Left ventricle myocardium inferior (tissue), 1 donor: ENCODE results near the gene LSM12. TPM values are rescaled to one million over a fixed set of nuclear protein-coding genes. Genes with fewer than 3 reads are reported as not detected.

Experiments used
- DNase-seq: peaks from one replicate; pipeline ENCODE4 v3.0.0-alpha.2; 2020
- H3K27ac ChIP-seq: fragments of 200-600 bp; replicated peaks from 2 replicates; pipeline ENCODE4 v1.8.0; 2021
- H3K27me3 ChIP-seq: fragments of 200-600 bp; 2 replicates; pipeline ENCODE4 v1.8.0; 2021; ENCODE audit warnings: low read depth
- H3K36me3 ChIP-seq: fragments of 200-600 bp; 2 replicates; pipeline ENCODE4 v1.8.0; 2021
- H3K4me1 ChIP-seq: fragments of 200-600 bp; 2 replicates; pipeline ENCODE4 v1.8.0; 2021
- H3K4me3 ChIP-seq: fragments of 200-600 bp; 2 replicates; pipeline ENCODE4 v1.8.0; 2021; ENCODE audit warnings: mild to moderate bottlenecking, moderate library complexity
- H3K9me3 ChIP-seq: fragments of 200-600 bp; replicated peaks from 2 replicates; pipeline ENCODE4 v1.8.0; 2021
- intact Hi-C: fragments of 100-400 bp; cut with micrococcal nuclease; formaldehyde crosslinking; loops from one replicate; pipeline ENCODE4 v1.11.0; 2022
- total RNA-seq: library from RNA; stranded (reverse); fragmentation: NEBNext Ultra II Directional; extraction: Animal tissue kit (Norgen Biotek cat#: 25700); gene quantifications from one replicate; pipeline ENCODE4 v1.2.1, GENCODE V29; 2021
- TF ChIP-seq, protein P1 (sequence below): fragments of 200-600 bp; IDR thresholded peaks from 2 replicates; pipeline ENCODE4 v1.8.0; 2021; ENCODE audit warnings: antibody characterized with exemption, mild to moderate bottlenecking, borderline replicate concordance
- donor health status: DM: no; HTN: yes; CAD: no; lungs with severe emphysema.

LSM12 gene
- total RNA-seq, 1 donor from 2014 or later = 41.2 TPM

DNA sequence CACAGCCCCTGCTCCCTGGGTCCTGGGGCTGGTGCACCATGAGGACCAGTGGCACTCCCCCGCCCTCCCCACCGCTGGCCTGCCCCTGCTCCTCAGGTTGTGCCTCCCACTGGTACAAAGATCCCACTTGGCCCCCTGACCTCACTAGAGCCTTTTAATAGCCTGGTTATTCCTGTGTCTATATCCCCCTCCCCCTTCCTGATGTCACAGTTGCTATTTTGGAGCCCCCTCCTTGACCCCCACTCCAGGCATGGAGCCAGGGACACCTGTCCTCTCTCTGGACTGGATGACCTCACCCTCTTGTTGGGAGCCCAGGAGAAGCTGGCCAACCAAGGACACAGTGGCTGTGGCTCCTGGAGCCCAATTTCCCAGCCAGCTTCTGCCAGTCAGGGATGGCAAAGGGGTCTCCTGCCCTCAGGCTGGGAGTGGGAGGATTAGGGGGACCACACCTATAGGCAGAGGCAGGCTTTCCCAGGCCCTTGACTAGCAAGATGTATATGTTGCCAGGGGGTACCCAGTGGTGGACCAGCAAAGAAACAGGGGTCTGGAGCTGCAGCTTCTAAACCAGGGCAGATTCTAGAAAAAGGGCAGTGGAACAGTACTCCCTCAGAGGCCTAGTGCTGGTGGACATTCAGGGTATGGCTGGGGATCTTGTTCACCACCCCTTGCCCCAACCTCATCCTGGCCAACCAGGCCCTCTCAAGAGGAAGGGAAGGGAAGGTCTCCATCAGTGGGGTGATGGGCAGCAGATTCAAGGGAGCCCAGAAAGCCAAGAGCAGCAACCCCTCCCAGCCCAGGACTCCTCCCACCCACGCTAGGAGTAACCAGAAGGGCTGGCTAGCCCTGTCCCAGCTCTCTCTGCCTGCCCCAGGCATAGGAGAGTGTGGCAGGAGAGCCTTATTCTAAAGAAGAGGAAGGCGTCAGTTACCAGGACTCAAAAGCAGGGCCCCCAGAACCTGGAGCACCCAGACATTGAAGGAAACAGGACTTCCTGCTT is 46.1 kb upstream of the LSM12 start:
- peaks cover 99% of the 10 kb centered on the region for H3K4me1 ChIP-seq
- peak overlapping the region; percentile 71 for H3K4me3 ChIP-seq
- peak; percentile 83 for DNase-seq
- intact Hi-C loops = no loop called here
- no peaks in the 10 kb centered on the region for H3K9me3 ChIP-seq
- H3K36me3 ChIP-seq = peaks cover 31% of the 10 kb centered on the region
- TF ChIP-seq, protein P1, sequence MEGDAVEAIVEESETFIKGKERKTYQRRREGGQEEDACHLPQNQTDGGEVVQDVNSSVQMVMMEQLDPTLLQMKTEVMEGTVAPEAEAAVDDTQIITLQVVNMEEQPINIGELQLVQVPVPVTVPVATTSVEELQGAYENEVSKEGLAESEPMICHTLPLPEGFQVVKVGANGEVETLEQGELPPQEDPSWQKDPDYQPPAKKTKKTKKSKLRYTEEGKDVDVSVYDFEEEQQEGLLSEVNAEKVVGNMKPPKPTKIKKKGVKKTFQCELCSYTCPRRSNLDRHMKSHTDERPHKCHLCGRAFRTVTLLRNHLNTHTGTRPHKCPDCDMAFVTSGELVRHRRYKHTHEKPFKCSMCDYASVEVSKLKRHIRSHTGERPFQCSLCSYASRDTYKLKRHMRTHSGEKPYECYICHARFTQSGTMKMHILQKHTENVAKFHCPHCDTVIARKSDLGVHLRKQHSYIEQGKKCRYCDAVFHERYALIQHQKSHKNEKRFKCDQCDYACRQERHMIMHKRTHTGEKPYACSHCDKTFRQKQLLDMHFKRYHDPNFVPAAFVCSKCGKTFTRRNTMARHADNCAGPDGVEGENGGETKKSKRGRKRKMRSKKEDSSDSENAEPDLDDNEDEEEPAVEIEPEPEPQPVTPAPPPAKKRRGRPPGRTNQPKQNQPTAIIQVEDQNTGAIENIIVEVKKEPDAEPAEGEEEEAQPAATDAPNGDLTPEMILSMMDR = no peak
- no peaks in the 10 kb centered on the region for H3K27me3 ChIP-seq
- H3K27ac ChIP-seq = peak overlapping the region; percentile 94

DNA sequence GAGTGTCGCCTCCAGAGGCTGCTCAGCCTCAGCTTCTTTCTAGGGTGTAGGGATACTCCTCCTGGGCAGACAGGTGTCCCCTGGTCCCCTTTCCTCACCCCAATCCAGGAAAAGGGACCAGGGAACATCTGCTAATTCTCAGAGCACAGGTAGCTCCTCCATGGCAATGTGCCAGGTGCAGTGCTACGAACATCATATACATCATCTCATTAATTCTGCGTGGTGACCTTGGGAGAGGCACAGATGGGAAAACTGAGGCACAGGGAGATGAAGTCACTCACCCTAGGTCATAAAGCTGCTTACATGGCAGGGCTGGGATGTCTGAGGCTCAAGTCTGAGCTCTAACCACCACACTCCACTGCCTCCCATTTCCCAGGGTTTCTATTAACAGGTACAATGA is 45.3 kb upstream of the LSM12 start:
- TF ChIP-seq, protein P1 = no peak
- no peak for DNase-seq
- peak overlapping the region; percentile 94 for H3K27ac ChIP-seq
- peak overlapping the region; percentile 71 for H3K4me3 ChIP-seq
- intact Hi-C loops = no loop called here
- H3K27me3 ChIP-seq = no peaks in the 10 kb centered on the region
- H3K36me3 ChIP-seq = peaks cover 23% of the 10 kb centered on the region
- no peaks in the 10 kb centered on the region for H3K9me3 ChIP-seq
- H3K4me1 ChIP-seq = peaks cover 99% of the 10 kb centered on the region

DNA sequence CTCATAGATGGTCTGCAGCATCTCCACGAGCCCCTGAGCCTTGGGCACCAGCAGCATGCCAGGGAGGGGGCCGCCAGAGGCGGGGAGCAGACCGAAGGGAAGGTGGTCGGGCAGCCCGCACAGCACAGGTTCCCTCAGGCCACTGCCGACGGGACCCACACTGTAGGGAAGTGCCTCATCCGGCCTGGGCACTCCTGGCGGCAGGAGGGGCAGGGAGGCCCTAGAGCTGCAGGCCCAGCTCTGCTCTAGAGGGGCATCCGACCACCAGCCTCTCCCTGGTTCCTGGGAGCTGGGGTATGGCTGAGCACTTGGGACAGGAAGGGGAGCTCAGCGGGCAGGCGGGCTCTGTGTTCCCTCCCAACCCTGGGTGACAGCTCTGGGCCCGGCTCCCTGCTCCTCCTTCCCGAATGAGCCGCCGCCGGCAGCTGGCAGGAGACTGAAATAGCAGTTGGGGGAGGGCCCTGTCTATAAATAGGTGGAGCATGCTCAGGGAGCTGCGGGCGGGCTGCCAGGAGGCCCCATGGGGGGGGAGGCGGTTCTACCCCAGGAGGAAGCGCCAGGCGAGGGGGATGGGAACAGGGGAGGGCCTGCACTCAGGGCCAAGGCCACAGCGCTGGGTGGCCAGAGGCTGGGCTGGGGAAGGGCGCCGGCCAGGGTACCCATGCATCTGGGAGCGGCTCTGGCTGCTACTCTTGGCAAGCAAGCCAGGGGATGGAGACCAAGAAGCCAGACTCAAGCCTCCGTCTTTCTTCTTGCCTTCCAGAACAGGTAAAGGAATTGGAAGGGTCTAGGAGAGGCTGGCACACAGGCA is 44.6 kb upstream of the LSM12 start:
- peaks cover 100% of the 10 kb centered on the region for H3K4me1 ChIP-seq
- peak; percentile 99 for DNase-seq
- intact Hi-C loops = no loop called here
- H3K9me3 ChIP-seq = no peaks in the 10 kb centered on the region
- TF ChIP-seq, protein P1 = no peak
- no peaks in the 10 kb centered on the region for H3K27me3 ChIP-seq
- H3K4me3 ChIP-seq = peak overlapping the region; percentile 71
- peaks cover 16% of the 10 kb centered on the region for H3K36me3 ChIP-seq
- H3K27ac ChIP-seq = peak overlapping the region; percentile 94

DNA sequence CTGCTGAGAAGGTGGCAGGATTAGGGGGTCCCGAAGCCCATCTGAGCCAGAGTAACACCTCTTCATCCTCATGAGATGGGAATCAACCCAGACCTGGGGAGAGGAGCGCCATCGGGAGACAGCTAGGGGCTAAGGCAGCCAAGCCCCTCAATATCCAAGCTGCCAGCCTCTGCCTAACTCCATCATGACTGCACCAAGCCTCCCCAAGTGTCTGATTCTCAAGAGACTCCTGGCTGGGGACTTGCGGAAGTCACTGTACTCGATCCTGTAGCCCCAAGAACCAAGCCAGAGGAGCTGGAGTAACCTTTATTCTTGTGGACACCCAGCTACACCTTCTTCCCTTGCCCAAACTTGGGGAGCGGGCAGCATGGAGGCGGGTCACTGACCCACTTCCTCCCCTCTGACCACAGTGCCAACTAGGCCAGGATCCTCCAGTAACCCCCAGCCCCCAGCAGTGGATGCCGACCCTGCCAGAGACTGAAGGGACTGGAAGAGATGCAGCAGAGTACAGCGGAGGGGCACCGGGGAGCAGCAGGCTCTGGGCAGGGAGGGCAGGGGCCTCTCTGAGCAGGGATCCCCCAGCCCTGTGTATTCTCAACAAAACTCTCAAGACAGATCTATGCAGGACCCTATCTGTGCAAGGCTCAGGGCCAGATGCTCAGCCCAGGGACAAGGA is 43.7 kb upstream of the LSM12 start:
- Histone ChIP-seq H3K9me3 (no peaks in the 10 kb centered on the region), H3K4me1 (peaks cover 100% of the 10 kb centered on the region), H3K27ac (peak overlapping the region; percentile 94), H3K27me3 (no peaks in the 10 kb centered on the region), H3K36me3 (peaks cover 14% of the 10 kb centered on the region), H3K4me3 (peak overlapping the region; percentile 71)
- intact Hi-C loops = no loop called here
- TF ChIP-seq, protein P1 = no peak
- no peak for DNase-seq

DNA sequence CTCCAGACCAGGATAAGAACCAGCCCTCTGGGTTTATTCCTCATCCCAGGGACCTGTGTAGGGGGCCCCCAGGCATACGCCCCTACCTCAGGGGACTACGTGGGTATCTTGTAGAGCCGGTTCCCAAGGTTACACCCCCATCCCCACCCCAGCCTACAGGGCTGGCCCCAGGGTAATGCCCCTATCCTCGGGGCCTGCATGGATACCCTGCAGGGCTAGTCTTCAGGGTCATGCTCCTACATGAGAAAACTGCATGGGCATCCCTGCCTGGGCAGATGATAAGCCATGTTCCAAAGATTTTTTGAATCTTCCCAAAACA is 42.8 kb upstream of the LSM12 start:
- intact Hi-C loops = no loop called here
- no peak for DNase-seq
- Histone ChIP-seq H3K27me3 (no peaks in the 10 kb centered on the region), H3K27ac (peak overlapping the region; percentile 94), H3K9me3 (no peaks in the 10 kb centered on the region), H3K36me3 (peaks cover 18% of the 10 kb centered on the region), H3K4me1 (peaks cover 100% of the 10 kb centered on the region), H3K4me3 (peak overlapping the region; percentile 71)
- TF ChIP-seq, protein P1 = no peak
